Activated CD8-positive, alpha-beta memory T cell treated with anti-CD3 and anti-CD28 coated beads for 24 hours (primary cell): Measurements from ENCODE around the gene CKAP5.
"Not testable (repeated sequence)": the region's sequence is repeated elsewhere in the genome, so short reads cannot be mapped to it uniquely, and the experiment has no call there.

Experiments used
- DNase-seq: peaks from one replicate; pipeline ENCODE4 v3.0.0-alpha.2; 2020

The CKAP5 gene

GRCh38 chr11:46850829-46851380 is 4.8 kb upstream of the CKAP5 start:
- DNase-seq, result no peak

DNA sequence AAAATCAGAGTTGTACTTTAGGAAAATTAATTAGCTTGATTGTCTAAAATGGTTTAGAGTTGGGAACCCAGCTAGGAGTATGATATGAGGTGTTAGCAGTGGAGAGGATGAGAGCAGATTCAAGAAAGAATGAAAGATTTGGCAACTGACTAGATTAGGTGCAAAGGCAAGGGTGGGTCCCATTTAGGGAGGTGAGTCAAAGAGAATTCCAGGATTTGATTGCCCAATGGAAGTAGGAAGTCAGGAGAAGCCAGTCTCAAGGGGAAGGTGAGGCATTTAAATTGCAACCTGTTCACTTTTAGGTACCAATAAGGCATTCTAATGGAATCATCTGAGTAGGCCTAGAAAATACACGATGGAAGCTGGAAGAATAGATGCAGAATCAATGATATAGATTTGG is 3.6 kb upstream of the CKAP5 start:
- DNase-seq, result no peak

DNA sequence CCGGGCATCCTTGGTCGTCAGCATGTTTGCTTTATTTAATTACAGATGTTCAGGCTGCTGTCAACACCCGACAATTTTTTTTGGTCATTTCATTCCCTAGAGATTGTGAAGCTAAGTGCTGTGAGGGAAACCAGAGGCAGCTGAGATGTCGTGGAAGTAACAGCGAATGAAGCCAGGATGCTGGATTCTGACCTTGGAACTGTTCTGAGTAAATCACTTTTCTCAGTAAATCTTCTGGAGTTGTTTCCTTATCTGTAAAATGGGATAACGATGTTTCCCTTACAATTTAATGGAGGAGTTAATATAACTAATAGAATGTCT is 390 bp upstream of the CKAP5 start:
- no peak for DNase-seq

DNA sequence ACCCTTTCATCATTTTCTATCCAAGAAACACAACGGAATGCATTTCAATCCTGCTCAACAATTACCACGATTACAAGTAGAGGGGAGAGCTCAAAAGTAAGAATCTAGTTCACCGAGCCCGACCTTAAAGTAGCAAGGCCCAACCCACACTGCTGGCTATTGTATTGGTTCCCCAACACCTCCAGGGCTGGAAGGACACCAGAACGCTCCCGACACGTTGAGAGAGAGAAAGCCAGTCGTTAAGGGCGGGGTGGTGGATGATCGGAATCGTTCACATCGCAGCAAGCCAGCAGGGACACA is 690 bp downstream of the CKAP5 start:
- no peak for DNase-seq

DNA sequence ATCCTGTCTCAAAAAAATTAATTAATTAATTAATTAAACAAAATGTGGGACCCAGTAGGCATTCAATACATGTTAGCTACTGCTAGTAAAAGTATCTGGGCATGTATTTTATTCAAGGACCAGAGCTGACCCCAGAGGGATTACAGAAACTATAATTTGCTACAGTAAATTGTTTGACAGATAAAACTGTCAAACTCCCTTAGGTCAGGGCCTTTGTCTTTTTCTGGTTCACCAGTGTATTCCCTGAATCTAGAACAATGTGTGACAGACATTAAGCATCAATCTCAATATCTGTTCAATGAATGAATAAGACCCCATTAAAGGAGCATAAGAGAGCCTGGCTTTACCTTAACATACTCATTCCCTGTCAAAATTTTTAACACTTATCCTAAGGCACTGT is 6.0 kb downstream of the CKAP5 start:
- no peak for DNase-seq

DNA sequence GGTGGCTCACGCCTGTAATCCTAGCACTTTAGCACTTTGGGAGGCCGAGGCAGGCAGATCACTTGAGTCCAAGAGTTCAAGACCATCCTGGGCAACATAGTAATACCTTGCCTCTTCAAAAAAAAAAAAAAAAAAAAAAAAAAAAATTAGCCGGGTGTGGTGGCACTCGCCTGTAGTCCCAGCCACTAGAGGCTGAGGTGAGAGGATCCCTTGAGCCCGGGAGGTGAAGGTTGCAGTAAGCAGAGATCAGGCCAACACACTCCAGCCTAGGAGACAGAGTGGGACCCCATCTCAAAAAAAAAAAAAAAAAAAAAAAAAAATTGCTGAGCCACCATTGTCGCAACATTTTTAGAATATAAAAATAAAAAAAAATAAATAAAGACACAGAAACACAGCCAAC is 7.6 kb downstream of the CKAP5 start:
- no peak for DNase-seq

DNA sequence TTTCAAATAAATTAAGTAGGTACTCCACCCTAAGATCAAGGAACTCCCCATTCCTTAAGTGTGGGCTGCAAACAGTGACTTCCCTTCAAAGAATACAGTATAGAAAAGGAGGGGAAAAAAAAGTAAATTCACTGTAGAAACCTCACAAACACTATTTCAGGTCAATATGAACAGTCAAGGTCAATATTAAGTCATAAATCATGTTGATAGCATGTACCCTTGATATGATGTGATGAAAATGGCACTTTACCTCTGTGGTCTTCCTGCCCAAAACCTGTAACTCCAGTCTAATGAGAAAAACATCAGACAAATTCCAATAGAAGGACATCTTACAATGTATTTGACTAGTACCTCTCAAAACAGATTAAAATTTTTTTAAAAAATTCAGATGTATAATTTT is 8.2 kb downstream of the CKAP5 start:
- DNase-seq, result no peak

GRCh38 chr11:46836870-46837269 is 9.2 kb downstream of the CKAP5 start:
- DNase-seq, result no peak

DNA sequence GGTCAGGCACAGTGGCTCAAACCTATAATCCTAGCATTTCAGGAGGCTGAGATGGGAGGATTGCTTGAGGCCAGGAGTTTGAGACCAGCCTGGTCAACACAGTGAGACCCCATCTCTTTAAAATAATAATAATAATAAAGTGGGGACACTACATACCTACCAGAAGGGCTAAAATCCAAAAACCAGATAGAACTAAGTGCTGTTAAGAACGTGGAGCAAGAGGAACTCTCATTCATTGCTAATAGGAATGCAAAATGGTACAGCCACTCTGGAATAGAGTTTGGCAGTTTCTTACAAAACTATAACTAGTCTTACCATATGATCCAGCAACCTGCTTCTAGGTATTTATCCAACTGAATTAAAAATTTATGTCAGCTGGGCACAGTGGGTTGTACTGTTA is 9.6 kb downstream of the CKAP5 start:
- no peak for DNase-seq

DNA sequence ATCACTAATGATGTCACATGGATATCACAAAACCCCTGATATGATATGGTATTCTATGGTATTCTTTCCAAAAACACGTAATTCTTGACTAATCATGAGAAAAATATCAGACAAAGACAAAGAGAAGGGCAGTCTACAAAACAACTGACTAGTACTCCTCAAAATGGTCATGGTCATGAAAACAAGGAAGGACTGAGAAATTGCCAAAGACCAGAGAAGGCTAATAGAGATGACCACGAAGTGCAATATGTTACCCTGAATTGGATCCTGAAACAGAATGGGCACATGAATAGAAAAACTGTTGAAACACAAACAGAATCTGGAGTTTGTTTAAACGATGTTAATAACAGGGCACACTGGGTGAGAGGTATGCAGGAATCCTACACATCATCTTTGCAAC is 10.2 kb downstream of the CKAP5 start:
- DNase-seq, result no peak

DNA sequence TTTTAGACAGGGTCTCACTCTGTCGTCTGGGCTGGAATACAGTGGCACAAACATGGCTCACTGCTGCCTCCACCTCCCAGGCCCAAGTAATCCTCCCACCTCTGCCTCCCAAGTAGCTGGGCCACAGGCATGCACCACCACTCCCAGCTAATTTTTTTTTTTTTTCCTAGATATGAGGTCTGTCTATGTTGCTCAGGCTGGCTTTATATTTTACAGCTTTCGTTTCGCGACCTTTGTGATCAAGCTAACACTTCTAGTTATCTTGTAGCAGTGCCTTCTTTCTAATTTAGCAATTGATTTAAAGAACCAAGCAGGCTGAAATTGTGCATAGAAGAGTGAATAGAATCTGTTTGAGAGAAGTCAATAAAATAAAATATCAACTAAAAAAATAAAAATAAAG is 11.3 kb downstream of the CKAP5 start:
- no peak for DNase-seq

- DNase-seq, result no peak
Measured at GRCh38 chr11:46832511-46833214, 13.4 kb downstream of the CKAP5 start.

DNA sequence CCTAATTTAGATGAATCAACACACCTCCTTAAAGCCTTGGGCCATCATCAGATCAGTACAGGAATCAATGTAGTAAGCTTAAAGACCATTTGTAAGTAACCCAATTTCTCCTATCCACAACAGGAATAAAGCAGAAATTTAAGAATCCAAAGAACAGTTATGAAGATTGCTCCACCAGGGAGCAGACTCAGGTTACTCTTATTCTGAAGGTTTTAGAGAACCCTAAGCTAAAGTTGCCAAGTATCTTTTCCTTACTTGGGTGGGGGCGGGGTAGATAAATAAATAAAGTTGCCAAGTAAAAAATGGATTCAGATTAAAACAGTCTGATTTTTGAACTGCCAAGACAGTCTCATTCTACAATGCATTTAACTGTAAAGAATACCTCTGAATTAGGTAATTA is 18.1 kb downstream of the CKAP5 start:
- no peak for DNase-seq

DNA sequence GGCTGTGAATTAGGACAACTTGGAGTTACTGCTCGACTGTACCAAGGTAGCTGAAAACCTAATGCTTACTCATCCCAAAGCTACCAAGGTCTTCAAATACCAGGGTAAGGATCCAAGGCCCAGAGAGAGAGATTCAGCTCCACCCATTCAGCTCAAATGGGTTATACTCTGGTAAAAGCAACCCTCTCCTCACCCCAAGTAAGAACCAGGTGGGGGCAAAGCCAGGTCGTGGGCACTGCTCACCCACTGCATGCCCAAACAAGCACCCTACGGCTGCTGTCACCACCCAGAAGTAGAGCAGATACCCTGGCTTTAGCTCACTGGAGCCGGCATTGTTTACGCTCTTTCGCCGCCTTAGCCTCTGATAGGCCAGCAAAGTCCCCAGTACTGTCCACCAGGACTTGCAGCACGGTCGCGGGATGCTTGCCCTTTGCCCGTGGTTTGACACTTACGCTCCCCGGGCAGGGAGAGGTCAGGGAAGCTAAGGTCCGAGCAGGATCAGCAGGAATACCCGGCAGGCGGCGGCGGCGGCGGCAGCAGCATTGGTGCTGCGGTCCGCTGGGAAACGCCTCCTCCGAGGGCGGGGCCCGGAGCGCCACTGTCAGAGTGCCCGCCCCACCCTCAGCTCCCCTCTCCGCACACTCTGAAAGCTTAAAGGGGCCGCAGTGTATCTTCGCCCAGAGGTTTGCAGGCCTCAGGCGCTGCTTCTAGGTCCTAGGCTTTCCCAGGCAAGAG is 19.6 kb downstream of the CKAP5 start:
- peak; percentile 85 for DNase-seq

GRCh38 chr11:46808799-46809431 is 37.2 kb downstream of the CKAP5 start:
- no peak for DNase-seq

GRCh38 chr11:46801694-46802470 is 44.2 kb downstream of the CKAP5 start:
- DNase-seq, result no peak

DNA sequence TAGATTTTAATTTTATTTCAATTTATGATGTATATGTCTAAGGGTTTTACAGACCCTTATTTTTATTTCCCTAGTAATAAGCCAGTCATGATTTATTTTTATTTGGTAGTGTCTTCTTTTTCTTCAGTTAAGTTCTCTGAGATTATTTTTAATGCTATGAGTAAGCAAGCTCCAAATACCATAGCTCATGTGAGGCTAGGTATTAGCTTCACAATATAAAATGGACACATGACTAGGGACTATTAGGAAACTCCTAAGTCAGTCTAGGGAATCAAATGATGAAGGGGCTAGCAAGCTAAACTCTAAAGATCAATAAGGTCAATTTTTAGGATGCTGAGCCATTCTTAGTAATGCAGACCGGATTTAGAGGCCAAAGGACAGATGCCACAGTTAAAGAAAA is 45.9 kb downstream of the CKAP5 start:
- DNase-seq, result no peak

- not testable (repeated sequence) for DNase-seq
Measured at GRCh38 chr11:46799725-46800124, 46.4 kb downstream of the CKAP5 start.

- no peak for DNase-seq
Measured at GRCh38 chr11:46778416-46778815, 67.7 kb downstream of the CKAP5 start.

DNA sequence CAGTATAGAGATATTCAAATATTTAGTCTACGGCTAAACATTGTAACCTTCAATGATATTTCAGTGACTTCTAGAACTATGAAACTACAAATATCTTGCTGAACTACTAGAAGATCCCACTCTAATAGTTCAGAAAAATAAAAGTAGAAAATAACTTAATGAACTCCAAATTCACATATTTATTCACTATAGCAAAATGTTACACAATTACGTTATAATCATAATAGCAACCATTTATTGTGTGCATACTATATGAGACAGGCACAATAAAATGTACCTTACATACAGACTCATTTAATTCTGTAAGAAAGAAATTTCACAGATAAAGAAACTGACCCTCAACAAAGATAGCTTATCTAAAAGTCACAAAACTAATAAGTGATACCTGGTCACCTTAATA is 69.2 kb downstream of the CKAP5 start:
- no peak for DNase-seq

- no peak for DNase-seq
Measured at GRCh38 chr11:46769636-46770221, 76.4 kb downstream of the CKAP5 start.

- no peak for DNase-seq
Measured at GRCh38 chr11:46766656-46767055, 79.4 kb downstream of the CKAP5 start.

- no peak for DNase-seq
Measured at GRCh38 chr11:46762248-46762647, 83.8 kb downstream of the CKAP5 start.
